HG02970 (cell line): ENCODE results near the gene RPS15.

ENCODE experiments used
- ATAC-seq: cut with Tn5 transposase; IDR thresholded peaks from one replicate; pipeline ENCODE4 v1.9.1; 2021; ENCODE audit warnings: mild to moderate bottlenecking, moderate library complexity, moderate number of reproducible peaks; ENCODE audit not compliant: unreplicated experiment, low FRiP score

Gene RPS15

DNA sequence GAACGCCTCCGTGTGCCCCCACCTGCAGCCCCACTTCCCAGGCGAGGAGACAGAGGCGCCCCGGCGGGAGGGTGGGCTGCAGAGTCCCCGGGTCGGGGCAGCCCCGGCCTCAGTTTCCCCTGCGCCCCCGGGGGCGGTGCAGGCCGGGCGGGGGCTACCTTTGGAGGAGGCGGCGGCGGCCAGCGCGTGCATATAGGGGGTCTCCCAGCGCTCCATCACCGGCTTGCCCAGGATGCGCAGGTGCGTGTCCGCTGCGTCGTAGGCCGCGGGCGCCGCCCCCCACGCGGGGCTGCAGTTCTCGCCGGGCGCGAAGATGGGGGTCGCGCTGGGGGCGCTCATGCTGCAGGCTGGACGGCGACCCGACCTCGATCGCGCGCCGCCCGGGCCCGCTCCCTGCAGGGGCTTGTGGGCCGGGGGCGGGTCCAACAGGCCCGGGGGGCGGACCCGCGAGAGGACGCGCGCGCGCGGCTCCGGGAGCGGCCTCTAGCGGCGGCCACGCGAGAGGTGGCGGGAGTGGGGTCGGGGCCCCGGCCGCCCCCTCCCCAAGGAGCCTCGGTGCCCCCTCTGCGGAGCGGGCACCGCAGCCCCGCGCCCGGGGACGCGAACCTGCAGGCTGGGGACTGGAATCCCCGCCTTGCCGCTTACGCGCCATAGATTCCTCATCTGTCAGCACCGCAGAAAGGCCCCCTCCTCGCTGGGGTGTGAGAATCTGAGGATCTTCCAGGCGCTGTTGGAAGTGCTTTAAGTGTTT, 36.9 kb upstream of the RPS15 start, which contains the start of gene GAMT:
TSS of gene GAMT (minus strand) at position 405 of the 751 bp plus-strand sequence. CDS start at position 339, 66 bp downstream.
- ATAC-seq, result no peak

DNA sequence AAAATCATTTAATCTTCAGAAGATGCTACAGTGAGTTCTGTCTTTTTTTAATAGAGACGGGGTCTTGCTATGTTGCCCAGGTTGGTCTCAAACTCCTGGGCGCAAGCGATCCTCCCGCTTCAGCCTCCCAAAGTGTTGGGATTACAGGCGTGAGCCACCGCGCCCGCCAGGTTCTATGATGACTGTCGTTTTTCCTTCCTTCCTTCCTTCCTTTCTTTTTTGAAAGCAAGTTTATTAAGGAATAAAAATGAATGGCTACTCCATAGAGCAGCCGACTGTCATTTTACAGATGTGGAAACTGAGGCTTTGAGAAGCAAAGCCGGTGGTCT, 36.3 kb upstream of the RPS15 start:
- no peak for ATAC-seq

DNA sequence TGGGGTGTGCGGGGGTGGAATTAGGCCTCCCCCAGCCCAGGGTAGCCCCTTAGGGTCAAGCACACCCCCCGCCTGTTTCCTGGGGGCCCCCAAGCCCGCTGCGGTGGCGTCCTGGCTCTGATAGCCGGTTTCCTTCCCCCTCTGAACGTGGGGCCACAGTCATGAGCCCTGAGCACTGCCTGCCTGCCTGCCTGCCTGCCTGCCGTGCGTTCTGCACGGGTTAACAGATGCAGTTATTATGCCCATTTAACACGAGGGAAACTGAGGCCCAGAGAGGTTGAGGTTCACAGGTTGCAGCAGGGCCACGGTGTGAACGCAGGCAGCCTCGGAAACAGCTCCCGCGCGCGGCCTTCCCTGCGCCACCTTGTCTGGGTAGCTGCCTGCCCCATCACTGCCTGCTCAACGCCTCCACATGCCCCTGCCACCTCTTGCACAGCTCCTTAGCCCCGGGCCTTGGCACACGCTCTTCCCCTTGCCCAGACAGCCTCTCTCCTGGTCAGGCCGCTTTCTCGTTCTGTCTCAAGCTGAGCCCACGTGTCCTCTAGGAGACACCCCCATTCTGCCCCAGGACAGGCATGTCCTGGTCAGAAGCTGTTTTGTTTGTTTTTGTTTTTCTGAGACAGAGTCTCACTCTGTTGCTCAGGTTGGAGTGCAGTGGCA, 35.7 kb upstream of the RPS15 start:
- ATAC-seq, result no peak

DNA sequence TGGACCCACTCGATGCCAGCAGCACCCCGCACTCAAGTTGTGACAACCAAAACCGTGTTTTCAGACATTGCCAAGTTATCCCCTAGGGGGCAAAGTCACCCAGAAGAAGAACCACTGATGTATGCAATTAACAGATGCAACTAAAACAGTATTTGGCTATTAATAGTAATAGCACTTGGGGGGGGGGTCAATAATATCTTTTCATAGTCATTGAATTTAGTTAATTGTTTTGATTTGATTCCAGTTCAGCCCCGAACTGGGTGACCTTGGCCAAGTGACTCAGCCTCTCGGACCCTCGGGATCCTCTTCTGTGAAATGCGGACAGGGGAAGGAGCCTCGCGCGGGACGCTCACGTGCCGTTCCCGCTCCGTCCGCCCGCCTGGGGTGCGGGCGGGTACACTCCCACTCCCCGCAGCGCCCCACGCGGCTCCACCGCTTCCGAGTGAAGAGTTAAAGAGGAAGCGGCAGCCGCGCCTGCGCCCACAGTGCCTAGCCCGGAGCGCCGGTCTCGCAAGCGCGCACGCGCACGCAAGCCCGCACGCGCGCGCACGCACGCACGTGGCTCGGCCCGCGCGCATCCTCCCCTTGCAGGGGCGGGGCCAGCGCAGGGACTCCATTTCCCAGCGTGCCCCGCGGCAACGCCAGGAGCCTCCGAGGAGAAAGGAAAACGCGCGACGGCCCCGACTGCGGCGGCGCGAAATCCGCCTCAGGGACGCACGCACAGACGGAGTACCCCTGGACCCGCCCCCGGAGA, 31.2 kb upstream of the RPS15 start:
- peak; percentile 81 for ATAC-seq

DNA sequence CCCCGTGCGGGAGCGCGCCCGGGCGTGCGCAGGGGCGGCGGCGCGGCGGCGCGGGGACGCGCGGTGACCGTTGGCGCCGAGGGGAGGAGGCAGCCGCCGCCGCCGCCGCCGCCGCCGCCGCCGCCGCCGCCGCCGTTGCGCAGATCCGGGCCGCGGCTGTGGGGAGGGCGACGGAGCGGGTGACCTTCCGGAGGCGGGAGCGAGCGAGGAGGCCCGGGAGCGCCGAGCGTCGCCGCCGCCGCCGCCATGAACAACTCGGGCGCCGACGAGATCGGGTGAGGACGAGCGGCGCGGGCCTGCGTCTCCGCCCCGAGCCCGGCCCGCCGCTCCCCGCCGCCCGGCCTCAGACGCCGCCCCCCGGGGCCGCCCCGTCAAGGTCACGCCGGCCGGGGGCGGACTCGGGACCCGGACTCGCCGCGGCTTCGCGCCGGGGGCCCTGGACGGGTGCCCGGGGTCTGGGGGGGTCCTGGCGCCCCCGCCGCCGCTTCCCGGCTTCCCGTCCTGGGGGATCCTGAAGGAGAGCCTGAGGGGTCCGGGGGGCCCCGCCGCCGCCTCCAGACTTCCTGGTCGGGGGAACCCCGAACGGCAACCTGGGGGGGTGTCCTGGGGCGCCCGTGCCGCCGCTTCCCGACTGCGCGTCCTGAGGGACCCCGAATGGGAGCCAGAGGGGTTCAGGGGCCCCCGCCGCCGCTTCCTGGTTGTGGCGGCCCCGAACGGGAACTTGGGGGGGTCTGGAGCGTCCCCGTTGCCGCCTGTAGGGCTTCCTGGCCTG, 30.5 kb upstream of the RPS15 start, which contains the start of gene DAZAP1:
TSS of gene DAZAP1 (plus strand) at position 59 of the 772 bp plus-strand sequence. CDS start at position 247, 188 bp downstream.
- peak; percentile 26 for ATAC-seq

DNA sequence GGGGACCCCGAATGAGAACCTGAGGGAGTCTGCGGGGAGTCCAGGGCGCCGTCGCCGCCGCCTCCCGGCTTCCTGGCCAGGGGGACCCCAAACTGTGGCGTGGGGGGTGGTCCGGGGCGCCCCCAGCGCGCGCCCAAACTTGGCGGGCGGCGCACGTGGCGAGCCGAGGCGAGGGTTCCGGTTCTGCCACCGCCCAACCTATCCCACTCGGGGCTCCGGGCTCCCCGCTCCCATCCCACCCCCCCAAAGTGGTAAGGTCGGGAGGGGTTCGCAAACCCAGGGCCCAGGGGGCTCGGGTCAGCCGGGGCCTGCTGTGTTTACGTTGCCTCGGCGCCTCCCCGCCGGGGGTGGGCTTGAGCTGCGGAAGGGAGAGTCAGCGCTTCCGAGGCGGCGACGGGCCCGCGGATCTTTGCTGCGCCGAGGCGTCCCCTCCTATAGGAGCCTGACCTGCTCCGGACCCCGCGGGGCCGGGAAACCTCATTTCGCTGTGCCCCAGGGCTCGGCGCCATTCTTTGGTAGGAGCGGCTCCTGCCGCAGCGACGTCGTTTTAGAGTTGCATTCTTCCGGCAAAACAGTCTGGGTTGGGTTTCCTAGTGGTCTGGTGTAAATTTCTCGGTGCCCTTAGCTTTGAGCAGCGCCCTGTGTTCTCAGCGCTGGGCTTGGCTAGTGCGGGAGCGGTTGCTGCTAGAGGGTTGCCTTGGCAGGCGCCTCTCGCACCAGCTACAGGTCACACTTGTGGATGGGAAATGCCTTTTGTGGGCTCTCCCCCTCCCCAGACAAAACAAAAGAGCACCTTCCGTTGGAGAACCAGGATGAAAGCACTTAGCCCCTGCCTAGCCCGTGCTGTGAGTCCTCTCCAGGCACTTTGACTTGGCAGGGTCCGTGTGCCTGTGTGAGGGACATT, 29.6 kb upstream of the RPS15 start:
- ATAC-seq, result no peak

DNA sequence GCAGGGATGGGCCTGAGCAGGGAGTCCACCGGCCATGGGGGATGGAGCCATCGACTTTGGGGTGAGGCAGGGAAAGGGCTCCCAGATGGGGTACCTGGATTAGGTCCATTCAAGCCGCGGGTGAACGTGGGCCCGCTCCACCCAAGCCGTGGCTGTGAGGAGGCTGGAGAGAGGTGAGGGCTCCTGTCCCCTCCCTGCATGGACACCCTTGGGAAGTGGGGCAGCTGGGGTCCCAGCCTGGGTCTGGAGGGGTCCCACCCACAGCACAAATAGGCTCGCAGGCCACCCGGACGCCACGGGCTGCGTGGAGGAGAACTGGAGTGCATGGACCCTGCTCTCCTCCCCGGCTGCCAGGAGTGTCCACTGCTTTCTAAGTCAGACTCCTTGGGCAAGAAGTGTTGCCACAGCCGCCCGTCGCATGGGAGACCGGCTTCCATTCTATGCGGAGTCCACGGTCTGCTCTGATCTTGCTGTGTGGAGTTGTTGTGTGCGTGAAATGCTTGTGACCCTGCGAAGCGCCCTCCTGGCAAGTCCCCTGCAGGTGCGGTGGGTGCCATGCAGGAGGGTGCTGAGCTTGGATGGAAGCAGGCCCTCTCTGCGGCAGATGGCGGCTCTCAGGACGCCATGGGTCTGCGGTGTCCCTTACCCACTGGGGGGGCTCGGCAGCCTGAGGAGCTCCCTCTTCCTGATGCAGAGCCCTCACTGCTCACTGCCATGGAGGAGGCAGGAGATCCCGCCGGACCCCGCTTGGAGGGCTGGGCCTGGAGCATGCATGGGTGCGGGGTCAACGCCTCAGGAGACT, 28.8 kb upstream of the RPS15 start:
- ATAC-seq, result no peak

DNA sequence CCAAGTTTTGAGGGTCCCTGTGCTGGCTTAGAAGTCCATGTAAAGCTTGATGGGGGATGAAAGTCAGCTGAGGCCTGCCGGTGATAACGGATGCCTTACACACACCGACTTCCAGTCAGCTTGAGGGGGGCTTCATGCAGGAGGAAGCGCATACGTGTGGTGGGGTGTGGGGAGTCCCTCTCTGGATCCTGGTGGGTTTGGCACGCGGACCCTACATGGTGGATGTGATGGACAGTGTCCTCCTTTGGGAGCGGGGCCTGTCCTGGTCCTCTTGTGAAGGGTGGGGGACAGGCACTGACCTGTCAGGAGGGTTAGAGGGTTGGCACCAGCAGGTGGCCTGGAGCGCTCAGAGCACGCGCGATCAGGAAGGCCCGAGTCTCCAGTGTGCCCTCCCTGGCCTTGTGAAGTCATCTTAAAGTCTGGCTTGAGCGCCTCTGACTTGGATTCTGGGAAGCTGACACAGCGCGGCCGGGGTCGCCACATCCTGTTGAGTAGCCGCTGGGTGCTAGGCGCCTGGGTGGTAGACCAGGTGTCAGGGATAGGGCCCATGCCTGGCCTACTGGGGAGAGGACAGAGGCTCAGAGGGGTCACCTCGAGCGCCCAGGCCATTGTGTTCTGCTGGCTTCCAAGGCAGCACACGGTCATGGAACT, 27.9 kb upstream of the RPS15 start:
- ATAC-seq, result no peak

DNA sequence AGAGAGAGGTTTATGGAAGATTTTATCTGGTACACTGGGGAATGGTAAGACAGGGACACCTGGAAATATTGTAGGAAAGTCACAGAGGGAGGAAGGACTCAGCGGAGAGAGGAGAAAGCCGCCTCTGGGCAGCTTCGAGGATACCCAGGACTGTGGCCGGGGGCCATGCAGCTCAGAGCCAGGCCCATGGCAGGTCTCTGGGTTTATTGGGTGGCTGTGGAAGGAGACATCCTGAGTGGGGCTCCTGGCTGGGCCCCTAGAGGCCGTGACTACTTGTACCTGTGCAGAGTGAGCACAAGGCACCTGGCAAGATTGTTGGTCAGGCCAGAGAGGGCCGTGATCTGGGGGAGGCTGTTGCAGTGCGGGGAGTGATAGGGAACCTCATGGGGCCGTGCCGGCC, 27.4 kb upstream of the RPS15 start:
- no peak for ATAC-seq

DNA sequence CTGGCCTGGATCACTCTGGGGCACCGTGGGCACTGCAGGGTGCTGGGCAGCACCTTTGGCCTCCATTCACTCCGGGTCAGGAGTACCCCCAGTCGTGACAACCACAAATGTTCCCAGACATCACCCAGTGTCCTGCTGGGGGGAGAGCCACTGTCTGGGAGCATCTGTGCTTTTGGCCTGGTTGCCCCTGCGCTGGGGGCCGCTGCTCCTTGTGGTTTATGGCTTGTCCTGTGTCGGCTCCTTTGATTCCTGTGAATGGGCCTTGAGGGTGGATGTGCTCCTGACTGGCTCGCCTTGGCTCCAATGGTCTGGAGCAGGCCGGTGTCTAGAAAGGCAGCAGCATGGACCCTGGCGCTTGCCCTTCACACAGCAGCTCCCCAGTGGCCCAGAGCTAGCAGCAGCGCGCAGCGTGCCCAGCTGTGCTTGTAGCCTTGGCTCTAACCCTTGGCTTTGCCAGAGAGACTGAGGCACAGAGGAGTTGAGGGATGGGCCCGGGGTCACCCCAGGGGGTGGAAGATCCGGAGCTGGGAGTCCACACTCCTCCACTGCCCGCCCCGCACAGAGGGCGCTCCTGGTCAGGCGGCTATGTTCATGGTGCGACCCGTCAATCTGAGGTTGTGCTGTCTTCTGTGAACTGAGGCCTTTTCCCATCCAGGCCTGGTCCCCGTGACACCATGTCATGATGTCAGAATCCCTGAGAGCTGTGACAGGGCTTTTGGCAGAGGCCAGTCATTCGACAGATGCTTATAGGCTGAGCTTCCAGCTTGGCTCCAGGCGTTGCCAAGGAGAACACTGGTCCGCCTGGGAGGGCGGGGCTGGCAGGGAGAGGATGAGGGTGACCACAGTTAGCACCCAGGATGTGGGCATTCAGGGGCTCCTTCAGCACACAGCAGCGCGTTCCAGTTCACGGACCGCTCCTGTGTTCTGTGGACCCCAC, 26.7 kb upstream of the RPS15 start:
- no peak for ATAC-seq

DNA sequence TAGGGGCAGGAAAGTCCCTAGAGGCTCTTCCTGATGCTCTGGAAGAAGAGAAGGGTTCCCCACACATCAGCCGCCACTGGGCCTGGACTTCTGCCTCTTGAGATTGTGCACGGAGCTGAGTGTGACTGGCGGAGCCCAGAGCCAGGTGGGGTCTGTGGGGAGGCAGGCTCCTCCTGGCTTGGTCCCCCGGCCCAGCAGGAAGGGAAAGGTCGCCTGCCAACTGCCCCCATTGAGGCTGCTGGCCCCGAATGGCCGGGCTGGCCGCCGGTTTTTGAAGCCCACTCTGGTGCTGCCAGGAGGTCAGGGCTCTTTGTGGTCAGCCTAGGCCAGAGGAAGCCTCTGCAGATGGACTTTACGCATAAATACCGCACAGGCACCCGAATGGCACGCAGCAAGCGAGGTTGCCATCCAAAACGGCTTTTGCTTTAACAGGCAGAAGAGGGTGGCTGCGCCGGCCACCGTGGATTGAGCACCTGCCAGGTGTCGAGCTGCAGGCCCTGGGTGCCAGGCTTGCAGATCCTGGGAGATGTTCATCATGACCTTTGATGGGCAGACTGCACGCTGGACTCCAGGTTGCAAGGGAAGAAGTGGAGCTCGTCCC, 25.8 kb upstream of the RPS15 start:
- no peak for ATAC-seq

DNA sequence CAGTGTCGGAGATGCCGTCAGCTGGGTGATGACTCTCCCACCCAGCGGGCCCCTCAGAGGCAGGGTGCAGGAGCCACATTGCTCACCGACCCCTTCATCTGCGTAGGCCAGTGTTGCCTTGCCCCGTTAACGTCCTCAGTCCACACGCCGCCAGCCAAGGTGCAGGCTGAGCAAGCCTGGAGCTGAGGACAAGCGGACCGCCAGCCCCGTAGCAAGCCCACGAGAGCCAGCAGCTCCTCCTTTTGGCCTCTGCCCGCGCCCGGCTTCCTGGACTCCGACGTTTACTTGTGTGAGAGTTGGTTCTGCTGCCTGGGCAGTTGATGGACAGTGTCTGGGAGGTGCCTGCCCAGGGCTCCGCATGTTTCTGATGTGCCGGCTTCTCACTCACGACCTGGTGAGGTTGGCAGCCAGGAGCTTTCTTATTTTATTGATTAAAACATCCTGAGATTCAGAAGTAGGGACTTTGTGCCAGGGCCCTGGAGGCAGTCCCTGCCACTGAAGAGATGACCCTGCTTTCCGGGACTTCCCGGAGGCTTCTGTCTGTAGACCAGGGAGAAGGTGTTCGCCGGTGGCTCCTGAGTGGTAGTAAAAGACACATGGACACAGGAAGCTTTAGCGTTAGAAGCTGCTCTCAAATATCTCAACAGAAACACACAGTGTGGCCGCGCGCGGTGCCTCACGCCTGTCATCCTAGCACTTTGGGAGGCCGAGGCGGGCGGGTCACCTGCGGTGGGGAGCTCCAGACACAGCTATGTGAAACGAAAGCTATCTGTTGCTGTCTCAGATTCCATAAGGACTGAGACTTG, 25.0 kb upstream of the RPS15 start:
- ATAC-seq, result no peak

DNA sequence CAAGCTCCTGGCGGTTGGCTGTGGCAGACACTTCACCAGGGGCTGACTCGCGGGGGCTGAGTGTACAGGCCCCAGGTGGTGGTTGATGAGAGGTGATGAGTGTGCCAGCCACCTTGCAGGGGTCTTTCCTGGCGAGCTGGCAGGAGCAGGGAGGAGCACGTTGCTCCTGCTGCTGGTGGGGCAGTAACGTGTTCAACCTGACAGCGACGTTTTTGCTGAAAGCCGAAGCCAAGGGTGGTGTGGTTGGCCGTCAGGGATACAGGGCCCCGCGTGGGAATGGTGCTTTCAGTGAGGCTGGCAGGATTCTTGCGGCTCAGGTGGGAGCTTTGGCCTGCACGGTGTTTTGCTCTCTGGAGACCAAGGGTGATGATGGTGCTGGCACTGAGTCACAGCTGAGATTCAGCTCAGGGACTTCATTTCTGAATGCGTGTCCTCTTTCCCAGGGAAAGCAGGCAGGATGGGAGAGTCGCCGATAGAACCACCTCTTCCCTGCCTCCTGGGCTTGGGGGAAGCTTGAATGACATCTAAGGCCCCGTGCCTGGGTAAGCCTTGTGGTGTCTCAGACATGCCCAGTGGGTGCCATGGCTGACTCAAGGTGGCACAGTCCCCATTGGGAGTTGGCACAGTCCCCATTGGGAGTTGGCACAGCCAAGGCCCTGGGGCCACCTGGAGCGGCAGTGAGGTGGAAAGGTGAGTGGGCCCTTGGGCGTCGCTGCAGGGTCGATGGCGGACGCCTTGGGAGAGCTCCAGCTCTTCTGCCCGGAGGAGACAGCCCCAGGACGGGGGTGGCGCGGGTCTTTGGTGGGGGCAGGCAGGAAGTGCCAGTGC, 22.0 kb upstream of the RPS15 start:
- ATAC-seq, result no peak

DNA sequence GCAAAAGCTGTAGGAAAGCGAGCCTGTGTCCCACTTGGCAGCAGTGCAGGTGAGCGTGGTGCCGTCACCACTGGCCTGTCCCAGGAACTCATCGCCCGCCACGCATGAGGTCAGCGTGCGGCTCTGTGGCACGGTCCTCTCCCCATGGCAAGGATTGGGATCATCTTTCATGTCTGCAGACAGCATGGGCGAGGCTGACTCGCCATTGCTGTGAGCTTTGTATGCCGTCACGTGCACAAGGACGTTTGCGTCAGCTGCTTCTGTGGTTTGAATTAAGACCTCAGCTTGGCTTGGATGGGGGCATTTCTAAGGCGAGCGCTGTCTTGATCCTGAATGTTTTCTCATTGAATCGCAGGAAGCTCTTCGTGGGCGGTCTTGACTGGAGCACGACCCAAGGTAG, 21.1 kb upstream of the RPS15 start:
- ATAC-seq, result no peak
